GM23338 (cell line): ENCODE data around the gene CTTN. TPM values are rescaled to one million over a fixed set of nuclear protein-coding genes. Genes with fewer than 3 reads are reported as not detected.

Experiments
- ATAC-seq: fragments of 200-7000 bp; cut with Tn5 transposase; 3 replicates; pipeline ENCODE4 v1.9.1; 2020
- DNase-seq: peaks from one replicate; pipeline ENCODE4 v3.0.0-alpha.2; 2015; ENCODE audit warnings: low spot score
- H2AFZ ChIP-seq: fragments of 200-600 bp; sonication (generic); 2 replicates; pipeline ENCODE4 v1.8.0; 2016; ENCODE audit warnings: antibody characterized with exemption, mild to moderate bottlenecking, moderate library complexity
- H3F3A ChIP-seq: fragments of 200-600 bp; sonication (generic); replicated peaks from 2 replicates; pipeline ENCODE4 v1.8.0; 2017; ENCODE audit warnings: antibody characterized with exemption, mixed run types, low read depth
- H3K27ac ChIP-seq: fragments of 200-600 bp; sonication (generic); 2 replicates; pipeline ENCODE4 v1.6.1; 2016; ENCODE audit warnings: low read depth
- H3K27me3 ChIP-seq: fragments of 200-600 bp; sonication (generic); 2 replicates; pipeline ENCODE4 v1.8.0; 2016; ENCODE audit warnings: mild to moderate bottlenecking, mixed run types, moderate library complexity; ENCODE audit not compliant: insufficient read depth
- H3K36me3 ChIP-seq: fragments of 200-600 bp; sonication (generic); 2 replicates; pipeline ENCODE4 v1.8.0; 2016; ENCODE audit warnings: mild to moderate bottlenecking; ENCODE audit not compliant: insufficient read depth
- H3K4me1 ChIP-seq: fragments of 200-600 bp; sonication (generic); 2 replicates; pipeline ENCODE4 v1.8.0; 2016; ENCODE audit warnings: mild to moderate bottlenecking, moderate library complexity; ENCODE audit not compliant: insufficient read depth
- H3K4me2 ChIP-seq: fragments of 200-600 bp; sonication (generic); 2 replicates; pipeline ENCODE4 v1.7.1; 2017; ENCODE audit warnings: mixed run types
- H3K4me3 ChIP-seq: fragments of 200-600 bp; sonication (generic); 2 replicates; pipeline ENCODE4 v1.6.1; 2016; ENCODE audit warnings: mixed run types
- H3K79me2 ChIP-seq: fragments of 200-600 bp; sonication (generic); replicated peaks from 2 replicates; pipeline ENCODE4 v1.8.0; 2017; ENCODE audit warnings: mild to moderate bottlenecking; ENCODE audit not compliant: insufficient read depth
- H3K9me2 ChIP-seq: fragments of 200-600 bp; sonication (generic); 2 replicates; pipeline ENCODE4 v1.8.0; 2017; ENCODE audit not compliant: insufficient read depth
- H4K20me1 ChIP-seq: fragments of 200-600 bp; sonication (generic); replicated peaks from 2 replicates; pipeline ENCODE4 v1.8.0; 2017; ENCODE audit warnings: mild to moderate bottlenecking; ENCODE audit not compliant: insufficient read depth
- H3K27ac Mint-ChIP-seq: 2 replicates; pipeline ENCODE4 v1.8.0; 2020; ENCODE audit warnings: inconsistent platforms, mild to moderate bottlenecking, moderate library complexity, mixed read lengths
- H3K27me3 Mint-ChIP-seq: 3 replicates; pipeline ENCODE4 v1.8.0; 2022; ENCODE audit warnings: low read depth, mild to moderate bottlenecking, moderate library complexity, mixed read lengths, inconsistent platforms; ENCODE audit not compliant: insufficient read depth, poor library complexity
- H3K36me3 Mint-ChIP-seq: 3 replicates; pipeline ENCODE4 v1.8.0; 2021; ENCODE audit warnings: low read depth, mild to moderate bottlenecking, inconsistent platforms, moderate library complexity, mixed read lengths
- H3K4me1 Mint-ChIP-seq: 3 replicates; pipeline ENCODE4 v1.8.0; 2020; ENCODE audit warnings: mild to moderate bottlenecking, inconsistent platforms, mixed read lengths
- H3K4me3 Mint-ChIP-seq: 3 replicates; pipeline ENCODE4 v1.8.0; 2021; ENCODE audit warnings: moderate library complexity, mild to moderate bottlenecking, inconsistent platforms, mixed read lengths
- H3K9me3 Mint-ChIP-seq: 3 replicates; pipeline ENCODE4 v1.8.0; 2020; ENCODE audit warnings: moderate library complexity, mild to moderate bottlenecking, inconsistent platforms, mixed read lengths
- CREB1 ChIP-seq: fragments of 250-450 bp; sonication (Bioruptor Pico); IDR thresholded peaks from 2 replicates; pipeline ENCODE4 v1.5.0; 2020; ENCODE audit warnings: low read depth, mild to moderate bottlenecking, moderate library complexity
- EZH2 ChIP-seq: fragments of 200-600 bp; sonication (generic); IDR thresholded peaks from one replicate; pipeline ENCODE4 v1.8.0; 2017; ENCODE audit warnings: antibody characterized with exemption, mild to moderate bottlenecking, low read depth; ENCODE audit not compliant: unreplicated experiment
- EZH2phosphoT487 ChIP-seq: fragments of 200-600 bp; sonication (generic); IDR thresholded peaks from one replicate; pipeline ENCODE4 v1.8.1; 2018; ENCODE audit warnings: antibody characterized with exemption; ENCODE audit not compliant: unreplicated experiment
- JUNB ChIP-seq: IDR thresholded peaks from one replicate; pipeline ENCODE4 v1.6.1; 2016; ENCODE audit warnings: antibody characterized with exemption; ENCODE audit not compliant: unreplicated experiment
- NANOG ChIP-seq: IDR thresholded peaks from 2 replicates; pipeline ENCODE4 v1.6.1; 2016; ENCODE audit warnings: antibody characterized with exemption, borderline replicate concordance
- STAT1 ChIP-seq: IDR thresholded peaks from one replicate; pipeline ENCODE4 v1.6.1; 2016; ENCODE audit warnings: antibody characterized with exemption; ENCODE audit not compliant: unreplicated experiment
- ZNF331 ChIP-seq: fragments of 250-450 bp; sonication (Bioruptor Pico); IDR thresholded peaks from 2 replicates; pipeline ENCODE4 v1.5.0; 2020; ENCODE audit warnings: low read depth, mild to moderate bottlenecking, moderate library complexity
- polyA plus RNA-seq: library from polyadenylated mRNA; unstranded; fragments of >200 nt; fragmentation: Nextera tagmentation; extraction: Ambion mirVana; gene quantifications from 2 replicates; pipeline ENCODE4 v1.2.1, GENCODE V29; 2016
- total RNA-seq: library from RNA; depleted of rRNA; stranded (reverse); fragments of >200 nt; shearing (Covaris generic); gene quantifications from 2 replicates; pipeline ENCODE4 v1.2.3, GENCODE V29; 2014
- TF ChIP-seq, protein P1 (sequence below), 2 experiments: fragments of 200-600 bp in 1 of 2; sonication (generic) in 1 of 2; conservative IDR thresholded peaks; 2 replicates each; pipeline versions ENCODE4 v1.5.1 to v1.6.1; 2016 to 2017; ENCODE audit warnings: antibody characterized with exemption in 2 of 2, low read depth in 2 of 2, mild to moderate bottlenecking in 2 of 2, moderate library complexity in 1 of 2
- TF ChIP-seq, protein P2 (sequence below): IDR thresholded peaks from one replicate; pipeline ENCODE4 v1.6.1; 2018; ENCODE audit warnings: antibody characterized with exemption; ENCODE audit not compliant: unreplicated experiment
- TF ChIP-seq, protein P3 (sequence below): IDR thresholded peaks from 2 replicates; pipeline ENCODE4 v1.6.1; 2016; ENCODE audit warnings: antibody characterized with exemption

The CTTN gene
- total and polyA plus RNA-seq, 2 experiments from 2014 or later, result 163 to 343 TPM

- TF ChIP-seq, protein P1, sequence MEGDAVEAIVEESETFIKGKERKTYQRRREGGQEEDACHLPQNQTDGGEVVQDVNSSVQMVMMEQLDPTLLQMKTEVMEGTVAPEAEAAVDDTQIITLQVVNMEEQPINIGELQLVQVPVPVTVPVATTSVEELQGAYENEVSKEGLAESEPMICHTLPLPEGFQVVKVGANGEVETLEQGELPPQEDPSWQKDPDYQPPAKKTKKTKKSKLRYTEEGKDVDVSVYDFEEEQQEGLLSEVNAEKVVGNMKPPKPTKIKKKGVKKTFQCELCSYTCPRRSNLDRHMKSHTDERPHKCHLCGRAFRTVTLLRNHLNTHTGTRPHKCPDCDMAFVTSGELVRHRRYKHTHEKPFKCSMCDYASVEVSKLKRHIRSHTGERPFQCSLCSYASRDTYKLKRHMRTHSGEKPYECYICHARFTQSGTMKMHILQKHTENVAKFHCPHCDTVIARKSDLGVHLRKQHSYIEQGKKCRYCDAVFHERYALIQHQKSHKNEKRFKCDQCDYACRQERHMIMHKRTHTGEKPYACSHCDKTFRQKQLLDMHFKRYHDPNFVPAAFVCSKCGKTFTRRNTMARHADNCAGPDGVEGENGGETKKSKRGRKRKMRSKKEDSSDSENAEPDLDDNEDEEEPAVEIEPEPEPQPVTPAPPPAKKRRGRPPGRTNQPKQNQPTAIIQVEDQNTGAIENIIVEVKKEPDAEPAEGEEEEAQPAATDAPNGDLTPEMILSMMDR (conservative IDR thresholded peaks at IDR 0.05; ENCODE audit: low read depth in 2 of 2), result no peak
- TF ChIP-seq NANOG (no peak), CREB1 (CRISPR knock-in tag) (no peak), EZH2 (no peak), EZH2phosphoT487 (no peak), STAT1 (no peak)
- TF ChIP-seq, protein P2, sequence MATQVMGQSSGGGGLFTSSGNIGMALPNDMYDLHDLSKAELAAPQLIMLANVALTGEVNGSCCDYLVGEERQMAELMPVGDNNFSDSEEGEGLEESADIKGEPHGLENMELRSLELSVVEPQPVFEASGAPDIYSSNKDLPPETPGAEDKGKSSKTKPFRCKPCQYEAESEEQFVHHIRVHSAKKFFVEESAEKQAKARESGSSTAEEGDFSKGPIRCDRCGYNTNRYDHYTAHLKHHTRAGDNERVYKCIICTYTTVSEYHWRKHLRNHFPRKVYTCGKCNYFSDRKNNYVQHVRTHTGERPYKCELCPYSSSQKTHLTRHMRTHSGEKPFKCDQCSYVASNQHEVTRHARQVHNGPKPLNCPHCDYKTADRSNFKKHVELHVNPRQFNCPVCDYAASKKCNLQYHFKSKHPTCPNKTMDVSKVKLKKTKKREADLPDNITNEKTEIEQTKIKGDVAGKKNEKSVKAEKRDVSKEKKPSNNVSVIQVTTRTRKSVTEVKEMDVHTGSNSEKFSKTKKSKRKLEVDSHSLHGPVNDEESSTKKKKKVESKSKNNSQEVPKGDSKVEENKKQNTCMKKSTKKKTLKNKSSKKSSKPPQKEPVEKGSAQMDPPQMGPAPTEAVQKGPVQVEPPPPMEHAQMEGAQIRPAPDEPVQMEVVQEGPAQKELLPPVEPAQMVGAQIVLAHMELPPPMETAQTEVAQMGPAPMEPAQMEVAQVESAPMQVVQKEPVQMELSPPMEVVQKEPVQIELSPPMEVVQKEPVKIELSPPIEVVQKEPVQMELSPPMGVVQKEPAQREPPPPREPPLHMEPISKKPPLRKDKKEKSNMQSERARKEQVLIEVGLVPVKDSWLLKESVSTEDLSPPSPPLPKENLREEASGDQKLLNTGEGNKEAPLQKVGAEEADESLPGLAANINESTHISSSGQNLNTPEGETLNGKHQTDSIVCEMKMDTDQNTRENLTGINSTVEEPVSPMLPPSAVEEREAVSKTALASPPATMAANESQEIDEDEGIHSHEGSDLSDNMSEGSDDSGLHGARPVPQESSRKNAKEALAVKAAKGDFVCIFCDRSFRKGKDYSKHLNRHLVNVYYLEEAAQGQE, result no peak
Measured at GRCh38 chr11:70420008-70420464, 21.7 kb downstream of the CTTN start (continued).

DNA sequence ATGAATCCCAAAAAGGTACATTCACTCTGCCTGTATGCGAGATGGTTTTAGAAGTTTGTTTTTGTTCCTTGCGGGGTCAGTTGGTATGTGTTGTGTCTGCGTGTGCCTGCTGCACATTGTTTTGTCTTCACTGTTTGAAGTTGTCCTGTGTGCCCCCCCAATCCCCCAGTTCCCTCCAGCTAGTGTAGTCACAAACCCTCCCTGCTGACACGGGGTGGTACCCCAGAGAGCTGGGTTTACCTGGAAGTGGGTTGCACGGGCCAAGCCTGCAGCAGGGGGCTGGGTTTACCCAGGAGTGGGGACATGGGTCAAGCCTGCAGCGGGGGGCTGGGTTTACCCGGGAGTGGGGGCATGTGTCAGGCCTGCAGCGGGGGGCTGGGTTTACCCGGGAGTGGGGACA, 22.2 kb downstream of the CTTN start:
- no peak overlapping the region for H3K4me3 ChIP-seq
- H3K79me2 ChIP-seq, result peaks cover 8% of the 10 kb centered on the region
- no peaks in the 10 kb centered on the region for H3K9me2 ChIP-seq
- Mint-ChIP-seq H3K4me3 (no peak overlapping the region), H3K27ac (no peak overlapping the region), H3K4me1 (peaks cover 24% of the 10 kb centered on the region; the same call in 2 of the 3 replicates), H3K9me3 (no peaks in the 10 kb centered on the region), H3K27me3 (peaks cover 2% of the 10 kb centered on the region), H3K36me3 (peaks cover 91% of the 10 kb centered on the region)
- no peak overlapping the region for H2AFZ ChIP-seq
- peaks cover 67% of the 10 kb centered on the region for H3K36me3 ChIP-seq
- peaks cover 11% of the 10 kb centered on the region for H4K20me1 ChIP-seq
- DNase-seq (no peak), ATAC-seq (no peak)
- H3K27me3 ChIP-seq, result no peaks in the 10 kb centered on the region
- H3K4me1 ChIP-seq, result no peaks in the 10 kb centered on the region
- H3K27ac ChIP-seq, result no peak overlapping the region
- TF ChIP-seq EZH2phosphoT487 (no peak), EZH2 (no peak), CREB1 (CRISPR knock-in tag) (no peak), STAT1 (no peak), ZNF331 (CRISPR knock-in tag) (no peak), JUNB (no peak)
- TF ChIP-seq, protein P2, result no peak
- TF ChIP-seq, protein P3, sequence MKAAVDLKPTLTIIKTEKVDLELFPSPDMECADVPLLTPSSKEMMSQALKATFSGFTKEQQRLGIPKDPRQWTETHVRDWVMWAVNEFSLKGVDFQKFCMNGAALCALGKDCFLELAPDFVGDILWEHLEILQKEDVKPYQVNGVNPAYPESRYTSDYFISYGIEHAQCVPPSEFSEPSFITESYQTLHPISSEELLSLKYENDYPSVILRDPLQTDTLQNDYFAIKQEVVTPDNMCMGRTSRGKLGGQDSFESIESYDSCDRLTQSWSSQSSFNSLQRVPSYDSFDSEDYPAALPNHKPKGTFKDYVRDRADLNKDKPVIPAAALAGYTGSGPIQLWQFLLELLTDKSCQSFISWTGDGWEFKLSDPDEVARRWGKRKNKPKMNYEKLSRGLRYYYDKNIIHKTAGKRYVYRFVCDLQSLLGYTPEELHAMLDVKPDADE, result no peak
- TF ChIP-seq, protein P1 (conservative IDR thresholded peaks at IDR 0.05; ENCODE audit: low read depth in 2 of 2), result no peak
- no peak overlapping the region for H3K4me2 ChIP-seq
- no peaks in the 10 kb centered on the region; the same call in none of the 2 replicates for H3F3A ChIP-seq
